Measurements from ENCODE around the gene HDHD5.

- TF ChIP-seq EZH2 (IDR thresholded peaks at IDR 0.05; ENCODE audit: borderline replicate concordance, low read depth, low read length, severe bottlenecking) (no peak), CTCF (IDR thresholded peaks at IDR 0.05; ENCODE audit: borderline replicate concordance, extremely low read depth, low read length, poor library complexity, severe bottlenecking) (no peak)
These were observed 38.8 kb downstream of the HDHD5 start for GRCh38 chr22:17120281-17120680.

All from DND-41 (cell line).